NCI-H1436 treated with DMSO at 0.1 percent for 48 hours (cell line): ENCODE data around the gene TSPAN3.

ENCODE experiments used
- DNase-seq: peaks from one replicate; lab custom pipeline; 2025; lab: John Stamatoyannopoulos, UW

The TSPAN3 gene

DNA sequence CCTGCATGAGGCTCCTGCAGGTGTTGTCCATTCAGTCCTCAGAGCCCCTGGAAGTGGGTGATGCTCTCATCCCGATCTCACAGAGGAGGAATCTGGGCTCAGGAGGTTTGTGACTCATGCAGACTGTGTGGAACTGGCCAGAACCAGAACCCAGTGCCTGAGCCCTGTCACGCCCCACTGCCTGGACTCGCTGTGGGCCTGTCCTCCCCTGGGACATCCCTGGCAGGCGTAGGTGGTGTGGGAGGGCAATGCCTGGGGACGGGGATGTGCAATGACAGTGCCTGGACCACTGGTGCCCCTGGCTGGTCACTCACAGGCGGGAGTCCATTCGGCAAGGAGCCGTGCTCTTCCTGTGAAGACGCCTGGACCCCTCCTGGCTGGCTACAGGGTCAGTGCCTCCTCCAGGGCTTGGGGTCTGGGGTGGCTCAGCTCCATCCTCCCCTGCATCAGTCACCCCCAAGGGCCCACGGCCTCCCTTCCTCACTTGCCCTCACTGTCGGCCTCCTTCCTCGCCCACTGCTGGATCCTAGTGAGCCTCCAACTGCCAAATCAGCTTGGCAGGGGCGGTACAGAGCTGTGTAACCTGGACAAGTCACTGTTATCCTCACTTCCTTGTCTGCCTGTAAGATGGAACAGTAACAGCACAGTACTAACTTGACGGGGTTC, 61.1 kb downstream of the TSPAN3 start:
- DNase-seq: no peak

DNA sequence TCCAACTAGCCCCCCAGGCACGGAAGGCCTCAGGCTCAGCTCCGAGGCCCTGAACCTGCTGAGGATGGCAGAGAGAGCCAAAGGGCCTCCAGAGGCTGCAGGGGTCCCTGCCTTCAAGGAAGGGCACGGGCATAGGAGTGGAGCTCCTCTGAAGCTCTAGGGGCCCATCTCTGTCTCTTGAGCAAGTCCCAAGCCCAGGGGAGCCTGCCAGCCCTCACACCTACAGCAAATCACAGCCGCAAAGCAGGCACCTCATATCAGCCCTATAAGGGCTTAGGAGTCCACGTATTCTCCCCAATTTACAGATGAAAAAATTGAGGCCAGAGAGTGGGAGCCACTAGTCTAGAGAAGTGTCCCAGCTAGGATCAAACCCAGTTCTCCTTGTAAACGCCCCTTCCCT, 61.7 kb downstream of the TSPAN3 start:
- no peak for DNase-seq

DNA sequence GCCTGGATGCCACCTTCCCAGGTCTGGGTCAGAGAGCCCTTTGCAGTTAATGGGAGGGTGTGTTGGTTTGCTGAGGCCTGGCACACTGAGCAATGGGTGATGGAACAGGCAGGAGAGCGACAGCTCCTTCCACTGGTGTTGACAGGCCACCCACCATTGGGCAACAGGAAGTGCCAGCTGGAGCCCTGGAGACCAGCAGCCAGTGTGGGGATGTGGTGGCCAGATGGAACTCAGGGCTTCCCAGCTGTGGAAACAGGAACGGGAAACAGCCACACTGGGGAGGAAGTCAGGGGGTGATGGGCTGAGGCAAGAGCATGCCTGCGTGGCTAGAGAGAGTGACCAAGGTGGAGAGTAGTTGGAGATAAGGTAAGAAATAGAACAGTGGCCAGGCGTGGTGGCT, 66.7 kb downstream of the TSPAN3 start:
- DNase-seq: no peak

DNA sequence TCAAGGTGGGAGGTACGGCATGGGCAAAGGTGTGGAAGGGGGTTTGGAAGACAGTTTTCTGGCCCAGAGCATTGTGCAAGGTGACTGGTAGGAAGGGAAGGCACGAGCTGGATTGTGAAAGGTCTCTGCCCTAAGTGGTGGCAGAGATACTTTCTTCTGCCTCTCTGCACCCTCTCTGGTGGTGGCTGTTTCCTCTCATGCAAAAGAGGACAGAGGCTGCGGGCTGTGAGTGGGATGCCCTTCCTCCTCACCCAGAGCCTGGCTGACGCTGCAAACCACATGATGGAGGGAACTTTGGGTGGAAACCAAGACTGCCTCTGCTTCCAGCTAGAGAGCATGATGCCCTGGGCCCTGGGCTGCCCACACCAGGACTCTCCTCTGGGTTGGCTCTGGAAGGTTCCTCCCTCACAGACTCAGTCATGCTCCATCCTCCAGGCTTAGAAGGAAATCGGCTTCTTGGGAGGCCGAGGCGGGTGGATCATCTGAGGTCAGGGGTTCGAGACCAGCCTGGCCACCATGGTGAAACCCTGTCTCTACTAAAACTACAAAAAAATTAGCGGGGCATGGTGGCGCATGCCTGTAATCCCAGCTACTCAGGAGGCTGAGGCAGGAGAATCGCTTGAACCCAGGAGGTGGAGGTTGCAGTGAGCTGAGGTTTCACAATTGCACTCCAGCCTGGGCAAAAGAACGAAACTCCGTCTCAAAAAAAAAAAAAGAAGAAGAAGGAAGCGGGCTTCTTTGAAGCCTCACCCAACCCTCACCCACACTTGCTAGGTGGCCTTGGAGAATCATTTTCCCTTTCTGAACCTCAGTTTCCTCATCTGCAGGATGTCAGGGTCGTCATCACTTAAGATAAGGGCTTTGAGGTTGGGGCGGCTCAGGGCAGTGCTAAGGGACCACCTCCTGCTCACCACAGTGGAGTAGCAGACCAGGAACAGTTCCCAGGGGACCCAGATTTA, 67.7 kb downstream of the TSPAN3 start:
- DNase-seq: no peak

DNA sequence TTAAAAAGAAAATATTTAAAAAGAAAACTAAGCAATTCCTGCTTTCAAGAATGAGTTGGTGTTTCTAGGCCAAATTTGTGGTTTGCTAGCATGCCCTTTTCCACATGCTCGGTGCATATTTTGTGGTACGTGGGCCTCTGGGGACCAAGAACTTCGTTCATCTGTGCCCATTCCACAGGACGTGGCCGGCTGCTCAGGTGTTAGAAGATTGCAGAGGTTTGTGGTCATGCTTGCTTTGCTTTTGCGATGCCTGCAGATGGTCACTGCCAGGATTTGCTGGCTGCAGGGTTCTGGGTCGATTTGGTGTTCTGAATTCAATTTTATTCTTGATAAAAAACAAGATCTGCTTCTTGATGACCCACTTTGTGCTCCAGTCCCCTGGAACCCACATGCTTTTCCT, 68.5 kb downstream of the TSPAN3 start:
- no peak for DNase-seq

DNA sequence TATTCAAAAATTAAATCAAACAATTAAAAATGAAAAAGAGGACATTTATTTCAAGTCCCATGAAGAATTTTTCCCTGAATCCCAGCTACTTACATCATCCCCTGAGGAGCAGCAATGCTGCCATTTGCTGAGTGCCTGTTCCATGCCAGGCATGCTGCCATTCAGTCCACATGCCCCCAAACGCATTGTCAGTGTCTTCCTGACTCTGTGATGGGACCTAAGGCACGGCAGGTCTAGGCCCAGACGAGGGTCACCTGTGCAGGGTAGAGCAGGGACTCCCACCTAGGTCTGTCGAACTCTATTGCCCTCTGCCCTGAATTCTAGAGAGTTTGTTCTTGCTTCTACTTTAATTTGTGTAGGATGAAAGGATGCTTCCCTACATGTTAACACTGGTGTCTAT, 68.9 kb downstream of the TSPAN3 start:
- DNase-seq: no peak

DNA sequence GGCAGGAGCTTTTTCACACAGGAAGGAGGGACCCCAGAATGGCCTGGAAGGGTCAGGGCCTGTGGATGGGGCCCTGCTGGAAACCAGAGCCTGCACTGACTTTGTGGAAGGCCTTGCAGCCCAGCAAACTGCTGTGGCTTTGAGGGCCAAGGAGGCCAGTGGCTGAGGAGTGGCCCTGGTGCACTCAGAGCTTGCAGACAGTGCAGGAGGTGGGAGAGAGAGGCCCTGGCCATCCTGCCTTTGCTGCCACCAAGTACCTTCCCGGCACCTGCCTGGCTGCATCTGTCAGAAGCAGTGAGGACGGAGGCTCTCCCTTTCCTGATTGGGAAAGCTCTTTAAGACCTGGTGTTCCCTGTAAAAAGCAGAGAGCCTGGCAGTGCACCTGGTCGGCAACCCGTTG, 69.6 kb downstream of the TSPAN3 start:
- no peak for DNase-seq

DNA sequence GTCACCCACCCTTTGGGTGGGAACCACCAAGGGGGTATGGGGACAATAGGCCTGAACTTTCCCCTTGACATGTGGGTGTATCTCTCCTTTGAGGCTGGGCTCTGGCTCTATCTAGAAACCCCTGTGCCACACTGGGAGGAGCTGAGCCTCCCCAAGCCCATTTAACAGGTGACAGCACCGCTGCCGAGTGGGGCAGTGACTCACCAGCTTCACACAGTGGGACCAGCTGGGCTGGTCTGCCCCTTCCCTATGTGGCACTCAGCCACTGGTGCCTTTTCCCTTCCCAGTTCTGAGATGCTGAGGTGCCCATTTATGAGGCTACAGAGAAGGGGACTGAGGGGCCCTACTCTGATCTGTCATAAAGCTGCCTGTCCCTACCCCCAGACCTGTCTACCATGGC, 70.9 kb downstream of the TSPAN3 start:
- no peak for DNase-seq

DNA sequence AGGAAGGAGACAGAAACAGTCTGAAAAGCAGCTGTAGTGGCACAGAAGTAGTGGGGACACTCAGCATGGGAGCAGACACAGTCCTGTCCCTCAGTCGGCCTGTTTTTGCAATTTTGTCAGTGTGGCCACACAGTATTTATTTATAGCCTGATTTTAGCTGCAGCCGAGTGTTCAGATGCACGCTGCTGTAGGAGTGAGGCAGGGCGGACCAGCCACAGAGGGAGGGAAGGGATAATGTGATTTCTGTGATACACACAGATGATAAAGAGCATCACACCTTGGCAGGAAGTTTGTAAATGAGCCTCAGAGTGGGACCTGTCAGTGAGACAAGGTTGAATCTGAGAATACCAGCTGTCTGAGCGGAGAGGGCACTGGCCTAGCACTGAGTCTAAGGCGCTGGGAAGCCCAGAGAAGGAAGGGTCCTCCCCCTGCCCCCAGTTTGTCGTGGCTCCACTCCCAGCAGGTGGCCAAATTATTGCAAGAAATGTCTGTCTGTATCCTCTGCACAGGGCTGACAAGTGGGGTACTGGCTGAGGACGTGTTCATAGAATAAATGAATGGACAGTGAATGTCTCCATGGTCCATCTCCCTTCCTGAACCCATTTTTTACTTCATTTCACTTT, 72.1 kb downstream of the TSPAN3 start:
- no peak for DNase-seq

DNA sequence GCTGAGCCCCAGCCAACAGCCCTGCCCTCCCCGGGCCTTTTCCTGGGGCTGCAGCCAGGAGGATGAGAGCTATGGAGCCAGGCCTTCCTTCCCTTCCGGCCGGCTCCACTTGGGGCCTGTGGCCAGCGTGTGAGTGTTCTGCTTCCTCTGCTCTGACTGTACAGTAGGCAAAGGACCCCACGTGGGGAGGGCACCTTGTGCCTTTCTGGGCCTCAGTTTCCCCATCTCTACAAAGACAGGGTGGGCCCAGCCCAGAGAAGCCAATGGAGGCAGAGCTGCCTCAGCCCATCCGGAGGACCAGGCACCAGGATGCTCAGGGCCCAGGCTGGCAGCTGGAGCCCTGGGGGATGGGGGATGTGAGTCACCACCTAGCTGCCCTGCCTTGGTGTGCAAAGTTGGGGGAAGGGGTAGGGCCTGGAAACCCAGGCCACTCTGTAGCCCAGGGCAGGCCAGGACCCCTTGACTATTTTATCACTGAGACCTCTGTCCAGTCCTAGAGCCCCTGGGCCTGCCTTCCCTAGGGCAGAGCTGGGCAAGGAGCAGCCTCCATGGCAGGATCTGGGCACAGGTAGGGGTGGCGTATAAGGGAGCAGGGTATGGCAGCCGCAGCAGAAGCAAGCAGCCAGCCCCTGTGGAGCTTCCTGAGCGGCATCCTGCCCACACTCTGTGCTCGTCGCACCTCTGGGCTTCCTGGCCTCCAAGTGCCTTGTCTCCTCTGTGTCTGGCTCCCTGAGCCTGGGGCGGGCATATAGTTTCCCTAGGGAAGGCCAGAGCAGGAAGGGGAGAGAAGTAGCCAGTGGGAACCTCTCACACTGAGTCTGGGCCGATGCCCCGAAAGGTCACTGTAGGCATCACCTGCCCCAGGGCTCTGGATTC, 74.1 kb downstream of the TSPAN3 start:
- no peak for DNase-seq

DNA sequence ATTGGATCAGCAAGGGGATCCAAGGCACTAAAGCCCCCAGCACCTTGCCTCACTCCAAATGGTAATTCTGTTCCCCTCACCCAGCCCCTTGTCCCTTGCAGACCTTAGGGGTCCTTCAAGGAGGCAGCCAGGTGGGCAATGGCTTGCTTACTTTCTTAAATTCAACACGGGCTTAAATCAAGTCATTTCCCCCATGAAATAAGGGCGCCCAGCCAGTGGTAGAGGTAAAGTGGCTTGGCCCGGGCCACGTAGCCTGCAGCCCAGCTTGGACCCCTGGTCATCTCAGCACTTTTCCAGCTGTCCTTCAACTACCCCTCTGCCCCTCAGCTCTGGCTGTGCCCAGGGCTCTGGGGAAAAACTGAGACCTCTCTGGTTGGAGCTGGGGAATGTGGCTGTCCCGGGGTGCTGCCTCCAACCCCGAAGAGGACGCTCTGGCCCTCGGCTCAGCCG, 74.8 kb downstream of the TSPAN3 start:
- DNase-seq: no peak

DNA sequence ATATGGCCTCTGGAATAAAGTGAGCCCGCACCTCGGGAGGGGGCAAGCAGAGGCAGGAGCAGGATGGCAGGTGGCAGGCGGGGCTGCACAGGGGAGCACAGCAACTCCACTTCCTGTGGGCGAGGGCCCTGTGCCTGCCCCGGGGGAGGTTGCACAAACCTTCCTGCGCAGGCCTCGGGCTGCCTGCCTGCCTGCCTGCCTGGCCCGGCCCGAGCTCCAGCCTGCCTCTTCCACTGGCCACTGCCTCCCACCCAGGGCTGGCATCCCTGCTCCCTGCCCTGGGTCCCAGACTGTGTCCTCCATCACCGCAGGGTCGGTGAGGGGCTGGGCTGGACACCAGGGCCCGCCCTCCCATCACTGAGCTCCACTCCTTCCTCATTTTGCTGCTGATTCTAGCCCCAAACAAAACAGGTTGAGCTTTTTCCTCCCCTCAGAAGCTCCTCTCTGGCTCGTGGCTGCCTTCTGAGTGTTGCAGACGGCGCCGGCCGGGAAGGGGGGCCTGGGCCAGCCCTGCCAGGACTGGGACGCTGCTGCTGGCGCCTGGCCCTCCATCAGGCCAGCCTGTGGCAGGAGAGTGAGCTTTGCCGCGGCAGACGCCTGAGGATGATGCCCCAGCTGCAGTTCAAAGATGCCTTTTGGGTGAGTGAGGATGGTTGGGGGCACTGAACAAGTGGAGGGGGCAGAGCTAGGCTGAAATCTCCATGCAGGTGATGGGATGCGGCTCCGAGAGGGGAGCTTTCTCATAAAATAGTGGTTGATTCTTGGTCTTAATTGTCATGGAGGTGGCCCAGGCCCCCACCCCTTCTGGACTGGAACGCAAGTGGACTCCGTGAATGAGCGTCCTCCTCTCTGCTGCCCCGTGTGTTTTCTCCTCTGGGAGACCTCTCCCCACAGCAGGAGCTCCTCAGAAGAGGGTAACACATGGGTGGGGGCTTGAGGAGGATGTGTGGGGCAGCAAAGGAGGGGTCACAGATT, 75.7 kb downstream of the TSPAN3 start, which contains the start of gene PSTPIP1:
Gene PSTPIP1, plus strand, starts transcription at position 156 of the 975 bp plus-strand sequence. Its CDS starts 448 bp downstream, at position 604.
- no peak for DNase-seq

DNA sequence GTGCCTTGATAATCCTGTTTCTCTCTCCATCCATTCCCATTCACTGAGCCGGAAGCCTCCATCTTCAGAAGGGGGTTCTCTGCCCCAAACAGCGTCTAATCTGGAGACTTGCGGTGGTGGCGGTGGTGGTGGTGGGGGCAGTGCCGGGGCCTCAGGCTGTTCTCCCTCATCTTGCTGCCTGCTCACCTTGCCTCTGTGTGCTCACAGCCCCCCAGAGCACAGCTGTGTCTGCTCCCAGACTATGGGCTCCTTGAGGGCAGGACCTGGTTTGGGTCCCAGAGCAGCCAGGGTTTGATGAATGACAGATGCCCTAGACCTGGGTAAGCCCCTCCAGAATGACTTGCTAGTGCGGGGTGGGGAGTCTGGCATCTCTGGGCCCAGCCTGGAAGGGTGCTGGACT, 76.4 kb downstream of the TSPAN3 start:
- no peak for DNase-seq

DNA sequence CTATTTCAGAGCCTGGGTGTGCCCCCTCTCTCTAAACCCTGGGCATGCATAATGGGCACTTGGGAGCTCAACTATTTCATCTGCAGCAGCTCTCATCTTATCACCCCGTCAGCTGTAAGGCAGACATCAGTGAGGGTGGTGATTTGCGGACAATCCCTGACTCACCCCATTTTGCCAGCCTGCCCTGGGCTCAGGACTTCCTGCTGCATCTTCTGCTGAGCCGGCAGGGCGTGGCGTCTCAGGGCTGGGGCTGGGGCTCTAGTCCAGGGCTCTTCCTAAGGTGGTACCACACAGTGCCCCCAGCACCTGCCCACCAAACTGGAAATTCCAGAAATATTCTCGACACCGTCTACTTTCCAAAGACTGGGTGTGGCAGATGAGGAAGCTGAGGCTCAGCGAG, 76.9 kb downstream of the TSPAN3 start:
- no peak for DNase-seq

DNA sequence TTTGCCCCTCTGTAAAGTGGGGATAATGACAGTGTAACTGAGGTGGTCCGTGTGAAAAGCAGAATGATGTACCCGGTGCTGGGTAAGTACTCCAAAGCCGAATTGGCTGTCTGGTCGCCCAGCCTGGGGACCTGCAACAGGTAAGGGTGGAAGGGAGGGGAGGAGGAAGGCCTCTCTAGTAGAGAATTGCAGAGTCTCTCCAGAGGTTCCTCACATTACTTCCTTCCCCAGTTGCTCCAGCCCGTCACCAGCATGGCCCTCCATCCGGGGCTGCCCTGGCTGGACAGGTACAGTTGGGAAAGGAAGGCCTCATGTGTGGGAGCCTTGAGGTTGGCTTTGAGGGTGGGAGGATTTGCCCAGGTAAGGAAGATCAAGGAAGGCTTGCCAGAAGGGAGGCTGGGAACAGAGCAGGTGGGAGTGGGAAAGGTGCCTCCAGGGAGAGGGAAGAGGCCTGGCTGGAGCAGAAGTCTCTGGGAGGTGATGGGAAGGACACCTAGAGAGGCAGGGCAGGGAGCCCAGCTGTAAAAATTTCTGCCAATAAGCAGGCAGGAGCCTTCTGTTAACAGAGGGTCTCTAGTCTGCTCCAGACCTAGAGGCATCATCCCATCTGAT, 77.7 kb downstream of the TSPAN3 start:
- no peak for DNase-seq

DNA sequence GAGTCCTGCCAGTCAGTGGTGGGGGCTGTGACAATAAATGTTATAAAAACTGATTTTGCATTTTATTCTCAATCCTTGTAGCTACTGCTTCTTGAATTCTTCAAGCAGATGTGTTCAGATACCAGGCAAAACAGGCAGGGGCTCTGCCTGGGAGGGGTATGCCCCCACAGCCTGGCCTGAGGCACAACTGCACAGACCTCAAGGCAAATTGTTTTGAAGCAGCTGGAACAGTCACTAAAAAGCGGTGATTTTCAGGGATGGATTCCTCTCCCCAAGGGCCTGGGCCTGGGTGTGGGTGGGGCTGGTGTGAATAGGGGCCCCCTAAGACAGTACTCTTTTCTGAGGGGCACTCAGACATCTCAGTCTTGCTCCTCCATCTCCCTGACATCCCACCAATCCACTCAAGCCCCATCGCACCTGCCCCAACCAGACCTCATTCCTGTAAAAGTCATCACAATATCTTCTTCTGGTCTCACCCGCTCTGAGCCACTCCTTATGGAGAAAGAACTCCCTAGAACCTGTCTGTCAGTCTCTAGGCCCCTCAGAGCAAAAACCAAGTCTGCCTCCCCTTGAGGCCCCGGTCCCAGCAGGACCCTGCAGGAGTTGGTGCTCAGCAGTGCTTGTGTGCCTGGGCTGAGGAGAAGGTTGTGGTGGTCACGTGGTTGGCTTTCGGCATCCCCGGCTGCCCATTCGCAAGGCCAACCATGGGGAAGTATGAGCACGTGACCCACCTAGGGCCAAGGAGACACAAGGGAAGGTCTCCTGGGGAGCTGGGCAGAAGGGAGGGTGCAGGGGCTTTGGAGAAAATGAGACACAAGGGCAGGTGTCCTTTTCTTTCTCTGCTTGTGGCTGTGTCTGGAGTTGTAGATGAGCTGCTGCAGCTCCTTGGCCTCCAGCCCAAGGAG, 78.9 kb downstream of the TSPAN3 start:
- no peak for DNase-seq
